Measurements from ENCODE around the gene ZNF169. TPM values are rescaled to one million over a fixed set of nuclear protein-coding genes. Genes with fewer than 3 reads are reported as not detected.
"Not testable (repeated sequence)": the region's sequence is repeated elsewhere in the genome, so short reads cannot be mapped to it uniquely, and the experiment has no call there.

ZNF169 gene
- total and polyA plus RNA-seq, 2 experiments from 2014 or later, result 0.54 to 2.2 TPM

GRCh38 chr9:94270009-94270408, 10.9 kb downstream of the ZNF169 start:
- DNase-seq, result no peak
- Histone ChIP-seq H3K27me3 (replicated peaks; ENCODE audit: insufficient read depth) (no peaks in the 10 kb centered on the region), H3K9ac (no peak overlapping the region), H3F3A (ENCODE audit: insufficient read depth) (no peaks in the 10 kb centered on the region), H3K36me3 (ENCODE audit: low read depth) (no peaks in the 10 kb centered on the region), H3K9me3 (ENCODE audit: low read depth) (no peaks in the 10 kb centered on the region), H3K4me1 (ENCODE audit: insufficient read depth) (no peaks in the 10 kb centered on the region), H3K4me3 (no peak overlapping the region), H2AFZ (no peak overlapping the region), H3K4me2 (ENCODE audit: unreplicated experiment) (no peak overlapping the region), H3K27ac (no peak overlapping the region), H3K79me2 (ENCODE audit: insufficient read depth) (peaks cover 34% of the 10 kb centered on the region), H3K9me2 (ENCODE audit: insufficient read depth) (no peaks in the 10 kb centered on the region), H4K20me1 (ENCODE audit: insufficient read depth) (no peaks in the 10 kb centered on the region)
- TF ChIP-seq EZH2phosphoT487 (IDR thresholded peaks at IDR 0.05; ENCODE audit: insufficient read depth, low read depth), result no peak
- TF ChIP-seq EZH2 (IDR thresholded peaks at IDR 0.05; ENCODE audit: insufficient read depth, poor library complexity, severe bottlenecking), result no peak
- WGBS, 2 experiments (ENCODE audit: low coverage in 1 of 2, low lambda C conversion rate in 2 of 2, missing lambda C conversion rate in 2 of 2), result 75 to 100% methylated on average over 1 of the region's 1 CpG
- in situ Hi-C loops (cut with MboI), result no loop called here

GRCh38 chr9:94277029-94277428, 17.9 kb downstream of the ZNF169 start:
- H3K9me2 ChIP-seq (ENCODE audit: insufficient read depth); DNase-seq; H2AFZ ChIP-seq; H3K27ac ChIP-seq; H3F3A ChIP-seq (ENCODE audit: insufficient read depth); H3K9ac ChIP-seq; H3K36me3 ChIP-seq (ENCODE audit: low read depth); H3K4me1 ChIP-seq (ENCODE audit: insufficient read depth); H3K4me2 ChIP-seq (ENCODE audit: unreplicated experiment); H4K20me1 ChIP-seq (ENCODE audit: insufficient read depth); H3K27me3 ChIP-seq (replicated peaks; ENCODE audit: insufficient read depth); in situ Hi-C loops (cut with MboI); H3K9me3 ChIP-seq (ENCODE audit: low read depth); H3K4me3 ChIP-seq: not testable (repeated sequence)
- 96% methylated on average over 4 of the region's 4 CpGs for WGBS, 2 experiments (ENCODE audit: low coverage in 1 of 2, low lambda C conversion rate in 2 of 2, missing lambda C conversion rate in 2 of 2)
- H3K79me2 ChIP-seq (ENCODE audit: insufficient read depth), result peaks cover 10% of the 10 kb centered on the region

DNA sequence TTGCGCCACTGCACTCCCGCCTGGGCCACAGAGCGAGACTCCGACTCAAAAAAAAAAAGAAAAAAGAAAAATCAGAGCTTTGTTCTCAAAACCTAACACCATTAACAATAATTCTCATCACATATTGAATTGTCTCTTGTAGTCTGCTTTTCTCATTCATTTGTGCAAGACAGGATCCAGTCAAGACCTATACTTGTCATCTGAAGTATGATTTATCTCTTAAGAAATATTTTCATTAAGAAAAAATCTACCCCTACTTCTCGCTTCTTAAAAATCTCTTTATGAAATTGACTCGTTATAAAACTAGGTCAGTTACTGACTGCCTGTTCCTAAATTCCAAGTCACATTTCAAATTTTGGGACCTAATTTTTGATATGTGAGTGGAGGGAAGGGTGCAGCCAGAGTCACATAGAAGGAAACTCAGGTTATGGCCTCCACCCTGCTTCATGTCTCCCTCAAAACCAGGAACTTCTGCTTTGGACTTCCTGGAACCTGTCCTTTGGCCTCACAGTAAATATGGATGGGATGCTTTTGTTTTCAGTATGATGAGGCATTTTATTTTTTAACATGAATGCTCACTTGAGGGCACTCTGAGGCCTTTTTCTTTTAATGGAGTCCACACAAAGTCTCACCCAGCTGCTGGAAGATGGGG, 18.9 kb downstream of the ZNF169 start:
- H4K20me1 ChIP-seq (ENCODE audit: insufficient read depth), result no peaks in the 10 kb centered on the region
- no peak overlapping the region for H3K4me3 ChIP-seq
- H3K4me1 ChIP-seq (ENCODE audit: insufficient read depth), result peaks cover 4% of the 10 kb centered on the region; the same call in 1 of the 2 replicates
- H3K36me3 ChIP-seq (ENCODE audit: low read depth), result peaks cover 7% of the 10 kb centered on the region; the same call in 1 of the 2 replicates
- H2AFZ ChIP-seq, result no peak overlapping the region
- H3K27ac ChIP-seq, result no peak overlapping the region
- in situ Hi-C loops (cut with MboI), result no loop called here
- no peaks in the 10 kb centered on the region for H3F3A ChIP-seq (ENCODE audit: insufficient read depth)
- WGBS, 2 experiments (ENCODE audit: low coverage in 1 of 2, low lambda C conversion rate in 2 of 2, missing lambda C conversion rate in 2 of 2), result 95 to 97% methylated on average over 6 of the region's 6 CpGs
- no peak overlapping the region for H3K9ac ChIP-seq
- no peaks in the 10 kb centered on the region for H3K9me2 ChIP-seq (ENCODE audit: insufficient read depth)
- no peak overlapping the region for H3K4me2 ChIP-seq (ENCODE audit: unreplicated experiment)
- H3K9me3 ChIP-seq (ENCODE audit: low read depth), result no peaks in the 10 kb centered on the region
- H3K27me3 ChIP-seq (replicated peaks; ENCODE audit: insufficient read depth), result no peaks in the 10 kb centered on the region
- TF ChIP-seq EZH2phosphoT487 (IDR thresholded peaks at IDR 0.05; ENCODE audit: insufficient read depth, low read depth) (no peak), EZH2 (IDR thresholded peaks at IDR 0.05; ENCODE audit: insufficient read depth, poor library complexity, severe bottlenecking) (no peak)
- peaks cover 10% of the 10 kb centered on the region for H3K79me2 ChIP-seq (ENCODE audit: insufficient read depth)
- DNase-seq, result no peak

GRCh38 chr9:94280409-94280989, 21.4 kb downstream of the ZNF169 start:
- Histone ChIP-seq H3F3A (ENCODE audit: insufficient read depth) (no peaks in the 10 kb centered on the region), H3K27me3 (replicated peaks; ENCODE audit: insufficient read depth) (no peaks in the 10 kb centered on the region), H3K9ac (no peak overlapping the region), H3K9me3 (ENCODE audit: low read depth) (no peaks in the 10 kb centered on the region), H3K4me1 (ENCODE audit: insufficient read depth) (peaks cover 4% of the 10 kb centered on the region; the same call in 1 of the 2 replicates), H3K4me2 (ENCODE audit: unreplicated experiment) (no peak overlapping the region), H2AFZ (no peak overlapping the region), H3K36me3 (ENCODE audit: low read depth) (peaks cover 7% of the 10 kb centered on the region; the same call in 1 of the 2 replicates), H4K20me1 (ENCODE audit: insufficient read depth) (no peaks in the 10 kb centered on the region), H3K9me2 (ENCODE audit: insufficient read depth) (no peaks in the 10 kb centered on the region), H3K4me3 (no peak overlapping the region), H3K79me2 (ENCODE audit: insufficient read depth) (peaks cover 3% of the 10 kb centered on the region; the same call in 1 of the 2 replicates), H3K27ac (no peak overlapping the region)
- TF ChIP-seq EZH2 (IDR thresholded peaks at IDR 0.05; ENCODE audit: insufficient read depth, poor library complexity, severe bottlenecking) (no peak), EZH2phosphoT487 (IDR thresholded peaks at IDR 0.05; ENCODE audit: insufficient read depth, low read depth) (no peak)
- DNase-seq, result no peak
- in situ Hi-C loops (cut with MboI), result no loop called here
- WGBS, 2 experiments (ENCODE audit: low coverage in 1 of 2, low lambda C conversion rate in 2 of 2, missing lambda C conversion rate in 2 of 2), result 97 to 98% methylated on average over 9 of the region's 9 CpGs

Data from GM23248 (cell line).